HepG2 (cell line): ENCODE data around the gene S100A12. TPM values are rescaled to one million over a fixed set of nuclear protein-coding genes. Genes with fewer than 3 reads are reported as not detected.

Experiments
- ATAC-seq: fragments of 200-7000 bp; cut with Tn5 transposase; 3 replicates; pipeline ENCODE4 v1.9.1; 2020; ENCODE audit warnings: mild to moderate bottlenecking, moderate library complexity
- BruUV-seq: library from RNA; stranded (reverse); fragments of 400-500 nt; replicated peaks from 2 replicates; lab custom pipeline; 2021; lab: Mats Ljungman, UMichigan
- CTCF ChIA-PET: fragments of 300-600 bp; formaldehyde crosslinking; extraction: SDS; loops from one replicate; lab custom pipeline; 2021; ENCODE audit warnings: low total read pairs, inconsistent platforms, low intra/inter-chr PET ratio; lab: Yijun Ruan, JAX
- POLR2A ChIA-PET: fragments of 350-600 bp; sonication (Branson Sonifier 250); formaldehyde crosslinking; loops from one replicate; lab custom pipeline; 2020; ENCODE audit warnings: antibody characterized with exemption, inconsistent platforms; lab: Yijun Ruan, JAX
- DNase-seq: peaks from one replicate; pipeline ENCODE4 v3.0.0-alpha.2; 2015; ENCODE audit warnings: low spot score
- FAIRE-seq: peaks from 3 replicates; lab custom pipeline; 2011; peaks lifted over from hg19 to GRCh38; lab: Jason Lieb, UNC
- H2AFZ ChIP-seq: one replicate; pipeline ENCODE4 v1.6.1; 2011; ENCODE audit warnings: low read length, inconsistent platforms
- H3K27ac ChIP-seq: fragments of 300-600 bp; 3 replicates; pipeline ENCODE4 v1.8.0; 2011; ENCODE audit warnings: mixed run types, mild to moderate bottlenecking, mixed read lengths, low read length, inconsistent platforms; ENCODE audit not compliant: insufficient read depth; ENCODE audit errors: extremely low read length
- H3K27me3 ChIP-seq, 2 experiments: fragments of 200-600 bp in 1 of 2; 2 replicates in 1 of 2; 3 replicates in 1 of 2; pipeline versions ENCODE4 v1.6.0 to v1.8.0; 2011; ENCODE audit warnings: low read length in 2 of 2, mild to moderate bottlenecking in 2 of 2, moderate library complexity in 2 of 2, inconsistent platforms in 1 of 2; ENCODE audit not compliant: insufficient read depth in 2 of 2, control insufficient read depth in 1 of 2
- H3K36me3 ChIP-seq, 2 experiments: fragments of 200-600 bp in 1 of 2; replicated peaks in 1 of 2; 2 replicates in 1 of 2; 3 replicates in 1 of 2; pipeline versions ENCODE4 v1.5.1 to v1.8.0; 2011; ENCODE audit warnings: low read length in 2 of 2, inconsistent platforms in 1 of 2; ENCODE audit not compliant: insufficient read depth in 2 of 2, control insufficient read depth in 1 of 2
- H3K4me1 ChIP-seq: 2 replicates; pipeline ENCODE4 v1.5.1; 2012; ENCODE audit warnings: low read length, inconsistent platforms; ENCODE audit not compliant: insufficient read depth
- H3K4me2 ChIP-seq: 2 replicates; pipeline ENCODE4 v1.6.0; 2011; ENCODE audit warnings: low read depth, low read length, inconsistent platforms
- H3K4me3 ChIP-seq, 3 experiments: fragments of 200-600 bp in 1 of 3; sonication (generic), shearing (Covaris generic) in 1 of 3; replicated peaks in 1 of 3; 2 replicates each; pipeline ENCODE4 v1.5.1; 2011 to 2016; ENCODE audit warnings: low read length in 3 of 3, inconsistent platforms in 2 of 3, low read depth in 2 of 3, mild to moderate bottlenecking in 2 of 3, control low read depth in 1 of 3, mixed read lengths in 1 of 3; ENCODE audit not compliant: insufficient read depth in 1 of 3
- H3K79me2 ChIP-seq: one replicate; pipeline ENCODE4 v1.6.1; 2011; ENCODE audit warnings: low read length, inconsistent platforms; ENCODE audit not compliant: insufficient read depth
- H3K9ac ChIP-seq: 2 replicates; pipeline ENCODE4 v1.6.0; 2011; ENCODE audit warnings: mild to moderate bottlenecking, low read depth, low read length, inconsistent platforms; ENCODE audit not compliant: insufficient read depth
- H3K9me3 ChIP-seq: 2 replicates; pipeline ENCODE4 v1.5.1; 2012; ENCODE audit warnings: mild to moderate bottlenecking, low read length
- H4K20me1 ChIP-seq: 2 replicates; pipeline ENCODE4 v1.6.0; 2011; ENCODE audit warnings: inconsistent platforms, mild to moderate bottlenecking, low read length, moderate library complexity; ENCODE audit not compliant: insufficient read depth
- BRF2 ChIP-seq: sonication (generic); formaldehyde crosslinking; IDR thresholded peaks from 2 replicates; pipeline ENCODE4 v1.8.1; 2022; ENCODE audit warnings: mild to moderate bottlenecking, missing genetic modification reagents
- ELK4 ChIP-seq: sonication (generic); formaldehyde crosslinking; IDR thresholded peaks from 2 replicates; pipeline ENCODE4 v1.9.0; 2021; ENCODE audit warnings: missing genetic modification reagents, borderline replicate concordance
- GMEB1 ChIP-seq: sonication (generic); formaldehyde crosslinking; IDR thresholded peaks from 2 replicates; pipeline ENCODE4 v1.5.1; 2020; ENCODE audit warnings: missing genetic modification reagents, mild to moderate bottlenecking, borderline replicate concordance
- ISX ChIP-seq: sonication (generic); formaldehyde crosslinking; conservative IDR thresholded peaks from 2 replicates; pipeline ENCODE4 v1.5.0; 2020; ENCODE audit warnings: missing genetic modification reagents
- KDM3A ChIP-seq: IDR thresholded peaks from 2 replicates; pipeline ENCODE4 v1.6.1; 2018; ENCODE audit warnings: low read depth, missing compliant biosample characterization
- POLR2A ChIP-seq, 2 experiments: IDR thresholded peaks; 2 replicates each; pipeline ENCODE4 v1.6.1; 2011; ENCODE audit warnings: low read depth in 2 of 2, low read length in 2 of 2, mild to moderate bottlenecking in 1 of 2, moderate library complexity in 1 of 2; ENCODE audit not compliant: insufficient read depth in 1 of 2
- PPARG ChIP-seq: conservative IDR thresholded peaks from 2 replicates; pipeline ENCODE4 v1.6.1; 2016; ENCODE audit warnings: missing biosample characterization, missing genetic modification reagents
- PRPF4 ChIP-seq: fragments of 200-400 bp; formaldehyde crosslinking; IDR thresholded peaks from 2 replicates; pipeline ENCODE4 v1.6.1; 2016; ENCODE audit warnings: low read length, low read depth; ENCODE audit not compliant: poor library complexity, severe bottlenecking
- RBFOX2 ChIP-seq: fragments of 200-400 bp; formaldehyde crosslinking; IDR thresholded peaks from 2 replicates; pipeline ENCODE4 v1.6.1; 2017; ENCODE audit warnings: low read depth, mild to moderate bottlenecking, low read length
- TRIM22 ChIP-seq: fragments of 450-650 bp; IDR thresholded peaks from 2 replicates; pipeline ENCODE4 v1.6.1; 2017
- ZBTB2 ChIP-seq: sonication (generic); formaldehyde crosslinking; IDR thresholded peaks from 2 replicates; pipeline ENCODE4 v1.8.0; 2022; ENCODE audit warnings: low read depth, missing genetic modification reagents
- ZNF280B ChIP-seq: sonication (generic); formaldehyde crosslinking; IDR thresholded peaks from 2 replicates; pipeline ENCODE4 v1.5.0; 2020; ENCODE audit warnings: missing genetic modification reagents, mild to moderate bottlenecking, borderline replicate concordance
- ZNF567 ChIP-seq: sonication (generic); formaldehyde crosslinking; IDR thresholded peaks from 2 replicates; pipeline ENCODE4 v1.8.1; 2023; ENCODE audit warnings: mild to moderate bottlenecking, missing genetic modification reagents, borderline replicate concordance
- ZNF615 ChIP-seq: sonication (generic); formaldehyde crosslinking; IDR thresholded peaks from 2 replicates; pipeline ENCODE4 v1.5.0; 2020; ENCODE audit warnings: mild to moderate bottlenecking, missing genetic modification reagents, borderline replicate concordance
- ZNF777 ChIP-seq: sonication (generic); formaldehyde crosslinking; IDR thresholded peaks from 2 replicates; pipeline ENCODE4 v1.4.0; 2020; ENCODE audit warnings: missing genetic modification reagents
- WGBS: methylation state at CpG from one replicate; pipeline ENCODE4 v1.1.6; 2017; ENCODE audit warnings: low lambda C conversion rate; 5-methylcytosine and 5-hydroxymethylcytosine counted together
- in situ Hi-C: cut with HindIII; loops from 2 replicates; pipeline ENCODE4 v1.10.0; 2017; ENCODE audit warnings: low pct_unique_long_range_greater_than_20kb; ENCODE audit not compliant: extremely low pct_ligation_motif_present
- intact Hi-C: fragments of 100-400 bp; cut with micrococcal nuclease; formaldehyde crosslinking; loops from one replicate; pipeline ENCODE4 v1.10.0; 2022; ENCODE audit not compliant: unreplicated experiment
- polyA plus RNA-seq, 8 experiments: library from polyadenylated mRNA; depleted of rRNA in 3 of 8; stranded (reverse) in 7 of 8; unstranded in 1 of 8; fragments of >200 nt; fragmentation: Illumina TruSeq in 4 of 8; extraction: Trizol in 4 of 8; gene quantifications; 2 replicates each; pipeline versions ENCODE4 v1.2.1 to v1.2.3, GENCODE V29; 2011 to 2016; ENCODE audit warnings: low read depth in 4 of 8, missing spikeins in 1 of 8, mixed read lengths in 1 of 8; ENCODE audit not compliant: insufficient read depth in 1 of 8
- total RNA-seq, 5 experiments: library from RNA; depleted of rRNA; stranded (reverse); fragments of >200 nt; fragmentation: Illumina TruSeq; extraction: Trizol; gene quantifications; 2 replicates each; pipeline ENCODE4 v1.2.3, GENCODE V29; 2016; ENCODE audit warnings: low read depth in 1 of 5

The S100A12 gene
- total and polyA plus RNA-seq, 2 of the 13 experiments (the other 11 are each of a cell fraction or from before 2014, with no cell fraction given) = not detected

GRCh38 chr1:153345187-153346076 lies 30.0 kb downstream of the S100A12 start:
- 30% methylated on average over 8 of the region's 14 CpGs for WGBS
- Histone ChIP-seq H3K9me3 (no peaks in the 10 kb centered on the region), H3K79me2 (no peaks in the 10 kb centered on the region), H4K20me1 (no peaks in the 10 kb centered on the region), H3K4me3 (no peak overlapping the region), H3K27me3 (peaks cover 2 to 6% of the 10 kb centered on the region in 2 experiments; a peak in 2 of 5 replicates), H3K4me1 (no peaks in the 10 kb centered on the region), H3K9ac (no peak overlapping the region), H3K36me3 (no peaks in the 10 kb centered on the region), H3K27ac (no peak overlapping the region), H3K4me2 (no peak overlapping the region), H2AFZ (no peak overlapping the region)
- CTCF ChIA-PET = no interaction called here
- ATAC-seq (no peak), FAIRE-seq (no peak), DNase-seq (no peak)
- intact Hi-C loops (no loop called here), in situ Hi-C loops (loop anchor here (5.0 kb wide), 1 partner anchor 152 kb away; no protein-coding TSS in a partner anchor)
- no TSS peak for BruUV-seq
- POLR2A ChIA-PET = no interaction called here
- TF ChIP-seq GMEB1 (no peak), ZNF777 (no peak), ISX (CRISPR knock-in tag) (no peak), PRPF4 (no peak), BRF2 (CRISPR knock-in tag) (no peak), ZNF615 (CRISPR knock-in tag) (no peak), PPARG (CRISPR knock-in tag) (no peak), ZNF567 (CRISPR knock-in tag) (no peak), TRIM22 (no peak), ELK4 (CRISPR knock-in tag) (no peak), KDM3A (no peak), ZNF280B (CRISPR knock-in tag) (no peak), ZBTB2 (no peak), POLR2A (IDR thresholded peaks at IDR 0.05; ENCODE audit: insufficient read depth in 1 of 2, low read depth in 2 of 2, low read length in 2 of 2) (no peak), RBFOX2 (no peak)
